Measurements from ENCODE around the gene PSMC2. TPM values are rescaled to one million over a fixed set of nuclear protein-coding genes. Genes with fewer than 3 reads are reported as not detected.

PSMC2 gene
- total RNA-seq, 1 donor from 2014 or later, result 94.3 TPM

DNA sequence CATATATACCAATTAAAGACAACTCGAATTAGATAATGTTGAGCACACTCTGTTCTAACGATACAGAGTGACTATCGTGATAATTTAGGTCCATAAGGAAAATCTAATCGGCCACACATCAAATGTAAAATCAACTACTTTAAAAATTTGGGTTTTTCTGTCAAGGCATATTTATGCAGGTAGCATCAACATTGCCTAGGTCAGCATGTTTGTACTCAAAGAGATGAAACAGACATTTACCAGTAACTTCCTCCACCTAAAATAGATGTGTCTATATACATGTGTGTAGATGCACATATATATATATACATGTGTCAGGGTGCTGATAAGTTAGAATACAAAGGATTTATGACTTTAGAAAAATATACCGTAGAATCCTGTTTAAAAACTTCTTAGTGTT, 22.0 kb downstream of the PSMC2 start:
- H3K4me1 Mint-ChIP-seq, result no peaks in the 10 kb centered on the region
- ATAC-seq (ENCODE audit: low read depth) (no peak), DNase-seq (no peak)
- H3K9me3 Mint-ChIP-seq, result no peaks in the 10 kb centered on the region
- intact Hi-C loops (cut with micrococcal nuclease), result loop anchor here (10.0 kb wide), 1 partner anchor 55 kb away; no protein-coding TSS in a partner anchor
- no peak overlapping the region for H3K4me3 Mint-ChIP-seq
- peaks cover 51% of the 10 kb centered on the region for H3K36me3 Mint-ChIP-seq (ENCODE audit: low read depth)
- ChIA-PET CTCF (no interaction called here), POLR2A (no interaction called here)
- TF ChIP-seq, protein P1, sequence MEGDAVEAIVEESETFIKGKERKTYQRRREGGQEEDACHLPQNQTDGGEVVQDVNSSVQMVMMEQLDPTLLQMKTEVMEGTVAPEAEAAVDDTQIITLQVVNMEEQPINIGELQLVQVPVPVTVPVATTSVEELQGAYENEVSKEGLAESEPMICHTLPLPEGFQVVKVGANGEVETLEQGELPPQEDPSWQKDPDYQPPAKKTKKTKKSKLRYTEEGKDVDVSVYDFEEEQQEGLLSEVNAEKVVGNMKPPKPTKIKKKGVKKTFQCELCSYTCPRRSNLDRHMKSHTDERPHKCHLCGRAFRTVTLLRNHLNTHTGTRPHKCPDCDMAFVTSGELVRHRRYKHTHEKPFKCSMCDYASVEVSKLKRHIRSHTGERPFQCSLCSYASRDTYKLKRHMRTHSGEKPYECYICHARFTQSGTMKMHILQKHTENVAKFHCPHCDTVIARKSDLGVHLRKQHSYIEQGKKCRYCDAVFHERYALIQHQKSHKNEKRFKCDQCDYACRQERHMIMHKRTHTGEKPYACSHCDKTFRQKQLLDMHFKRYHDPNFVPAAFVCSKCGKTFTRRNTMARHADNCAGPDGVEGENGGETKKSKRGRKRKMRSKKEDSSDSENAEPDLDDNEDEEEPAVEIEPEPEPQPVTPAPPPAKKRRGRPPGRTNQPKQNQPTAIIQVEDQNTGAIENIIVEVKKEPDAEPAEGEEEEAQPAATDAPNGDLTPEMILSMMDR (IDR thresholded peaks at IDR 0.05), result no peak
- no peaks in the 10 kb centered on the region for H3K27me3 Mint-ChIP-seq
- no peak overlapping the region for H3K27ac Mint-ChIP-seq

DNA sequence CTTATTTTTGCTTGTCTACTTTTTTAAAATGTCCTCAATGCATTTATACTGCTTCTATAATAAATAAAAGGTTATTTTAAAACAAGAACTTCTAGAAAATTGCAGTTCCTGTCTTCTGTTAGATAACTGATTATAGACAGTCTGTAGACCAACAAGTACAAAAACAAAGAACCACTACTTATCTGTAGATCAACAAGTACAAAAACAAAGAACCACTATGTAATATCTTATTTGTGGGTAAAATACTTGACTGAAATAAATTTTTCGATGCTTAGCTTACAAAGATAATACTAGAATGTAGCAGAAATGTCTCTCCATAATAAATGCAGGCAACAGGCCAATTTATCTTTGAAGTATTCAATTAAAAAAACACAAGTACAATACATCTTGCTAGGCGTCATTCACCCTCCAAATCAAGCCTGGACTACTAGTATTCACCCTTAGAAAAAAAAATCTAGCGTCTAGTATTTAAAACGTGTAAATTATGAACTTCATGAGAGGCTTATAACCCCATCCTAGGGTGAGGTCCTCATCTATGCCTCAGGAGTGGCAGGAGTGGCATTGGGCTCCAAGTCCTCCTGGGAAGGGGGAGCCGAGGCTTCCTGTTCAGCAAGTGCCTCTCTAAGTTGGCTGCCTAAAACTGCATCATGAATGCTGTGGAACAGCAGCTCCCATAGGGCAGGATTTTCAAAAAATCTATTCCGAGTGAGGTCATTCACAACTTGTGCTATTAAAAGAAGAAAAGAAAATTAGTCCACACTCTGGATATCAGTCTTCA, 26.6 kb downstream of the PSMC2 start:
- Mint-ChIP-seq H3K4me3 (no peak overlapping the region), H3K27ac (no peak overlapping the region), H3K36me3 (ENCODE audit: low read depth) (peaks cover 13% of the 10 kb centered on the region), H3K9me3 (no peaks in the 10 kb centered on the region), H3K27me3 (peaks cover 4% of the 10 kb centered on the region), H3K4me1 (no peaks in the 10 kb centered on the region)
- POLR2A ChIA-PET, result no interaction called here
- intact Hi-C loops (cut with micrococcal nuclease), result no loop called here
- CTCF ChIA-PET, result no interaction called here
- TF ChIP-seq, protein P1 (IDR thresholded peaks at IDR 0.05), result no peak
- no peak for DNase-seq
- no peak for ATAC-seq (ENCODE audit: low read depth)

DNA sequence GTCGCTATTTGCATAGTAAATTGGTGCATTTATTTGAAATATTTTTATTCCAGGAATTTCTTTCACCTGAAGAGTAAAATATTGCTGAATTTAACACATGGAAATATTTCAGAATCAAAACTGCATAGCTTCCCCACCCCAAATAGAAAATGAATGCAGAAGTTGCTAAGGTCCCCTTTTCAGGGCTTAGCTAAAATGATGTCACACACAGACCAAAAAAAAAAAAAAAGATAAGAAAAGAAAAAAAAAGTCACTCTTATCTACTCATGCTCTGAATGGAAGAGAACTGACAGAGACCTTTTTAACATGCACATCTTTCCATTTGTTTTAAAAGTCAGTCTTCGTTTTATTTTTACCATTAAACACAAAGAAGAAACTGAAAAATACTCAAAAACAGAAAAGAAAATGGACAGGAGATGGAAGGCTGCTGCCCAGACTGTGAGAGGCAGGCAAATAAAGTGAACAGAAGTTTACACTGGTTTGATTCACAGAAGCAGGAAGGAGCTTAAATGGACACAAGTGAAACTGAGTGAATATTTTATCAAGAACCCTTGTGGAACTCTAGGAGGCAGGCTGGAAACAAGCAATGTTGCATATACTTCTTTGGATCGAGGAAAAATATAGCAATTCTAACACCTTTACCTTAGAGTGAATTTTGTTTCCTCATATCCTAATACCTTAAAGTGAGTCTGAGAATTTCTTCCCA, 32.0 kb downstream of the PSMC2 start:
- ATAC-seq (ENCODE audit: low read depth) (no peak), DNase-seq (no peak)
- no peak overlapping the region for H3K4me3 Mint-ChIP-seq
- intact Hi-C loops (cut with micrococcal nuclease), result no loop called here
- H3K36me3 Mint-ChIP-seq (ENCODE audit: low read depth), result no peaks in the 10 kb centered on the region
- TF ChIP-seq, protein P1 (IDR thresholded peaks at IDR 0.05), result no peak
- CTCF ChIA-PET, result no interaction called here
- no peaks in the 10 kb centered on the region for H3K4me1 Mint-ChIP-seq
- no peak overlapping the region for H3K27ac Mint-ChIP-seq
- no peaks in the 10 kb centered on the region for H3K9me3 Mint-ChIP-seq
- H3K27me3 Mint-ChIP-seq, result peaks cover 4% of the 10 kb centered on the region
- POLR2A ChIA-PET, result interaction anchor here (0.6 kb wide), 1 partner anchor 27 kb away, joined by 3 read pairs; no protein-coding TSS in a partner anchor

DNA sequence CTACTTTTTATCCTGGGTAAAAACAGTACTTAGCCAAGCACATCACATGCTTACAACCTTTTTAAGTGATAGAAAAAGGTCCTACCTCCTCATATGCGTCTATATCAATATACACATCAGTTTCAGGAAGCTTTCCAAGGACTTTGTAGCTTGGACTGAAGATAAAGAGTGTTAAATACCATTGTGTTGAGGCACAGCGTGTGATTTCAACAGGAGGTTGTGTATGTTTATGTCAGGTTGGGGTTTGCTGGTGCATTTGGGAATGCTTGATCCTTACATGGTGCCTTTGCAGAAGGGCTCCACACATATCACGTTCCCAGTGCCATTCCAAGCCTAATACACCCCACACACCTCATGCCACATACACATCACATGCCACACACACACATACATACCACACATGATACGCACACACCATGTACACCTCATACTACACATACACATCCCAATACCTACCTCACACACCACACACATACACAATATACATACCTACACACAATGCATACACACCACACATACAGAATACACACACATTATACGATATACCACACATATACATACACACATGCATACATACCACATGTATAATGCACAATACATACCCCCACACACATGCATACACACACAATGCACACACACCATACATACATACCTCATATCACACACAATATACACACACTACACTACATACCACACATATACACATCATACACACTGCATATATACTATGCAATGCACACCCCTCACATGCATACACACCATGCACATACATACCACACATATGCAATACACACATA, 33.1 kb downstream of the PSMC2 start:
- H3K9me3 Mint-ChIP-seq, result no peaks in the 10 kb centered on the region
- no peaks in the 10 kb centered on the region for H3K36me3 Mint-ChIP-seq (ENCODE audit: low read depth)
- ChIA-PET POLR2A (no interaction called here), CTCF (no interaction called here)
- H3K4me3 Mint-ChIP-seq, result no peak overlapping the region
- TF ChIP-seq, protein P1 (IDR thresholded peaks at IDR 0.05), result no peak
- DNase-seq (no peak), ATAC-seq (ENCODE audit: low read depth) (no peak)
- peaks cover 5% of the 10 kb centered on the region for H3K27me3 Mint-ChIP-seq
- no peaks in the 10 kb centered on the region for H3K4me1 Mint-ChIP-seq
- intact Hi-C loops (cut with micrococcal nuclease), result no loop called here
- no peak overlapping the region for H3K27ac Mint-ChIP-seq
